NCI-H1417 treated with DMSO at 0.1 percent for 48 hours (cell line): ENCODE results near the gene ZNF189.

Source experiments
- DNase-seq: peaks from one replicate; lab custom pipeline; 2025; lab: John Stamatoyannopoulos, UW

Gene ZNF189

DNA sequence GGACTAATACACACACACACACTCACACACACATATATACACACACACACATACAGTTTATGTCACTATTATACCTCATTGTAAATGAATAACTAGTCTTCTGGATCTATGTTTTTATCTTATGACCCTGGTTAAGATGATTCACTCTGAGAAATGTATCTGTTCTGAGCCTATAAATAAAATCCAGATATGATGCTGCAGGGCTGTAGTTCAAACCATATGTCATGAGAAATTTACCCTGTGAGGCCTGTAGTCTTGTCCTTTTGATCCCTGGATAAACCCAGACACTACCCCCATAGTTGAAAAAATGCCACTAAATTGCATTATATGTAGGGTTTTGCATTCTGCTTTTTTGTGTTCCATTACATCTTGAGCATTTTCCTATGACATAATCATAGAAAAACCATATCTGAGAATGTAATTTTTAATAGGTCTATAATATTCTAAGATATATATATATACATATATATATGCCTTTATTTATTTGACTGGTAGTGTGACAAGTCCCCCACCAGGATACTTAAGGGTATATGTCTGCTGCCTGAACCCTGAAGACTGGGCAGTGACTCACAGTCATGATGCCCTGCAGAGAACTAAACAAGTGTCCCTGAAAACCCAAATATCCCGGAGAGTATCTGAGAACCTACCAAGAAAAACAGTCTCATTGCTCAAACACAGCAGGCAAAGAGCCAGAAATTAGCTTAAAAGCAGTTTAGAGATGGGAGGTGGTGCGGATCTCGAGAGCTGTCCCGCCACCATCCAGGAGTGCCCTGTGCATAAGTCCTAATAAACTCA, 55.3 kb downstream of the ZNF189 start:
- no peak for DNase-seq

DNA sequence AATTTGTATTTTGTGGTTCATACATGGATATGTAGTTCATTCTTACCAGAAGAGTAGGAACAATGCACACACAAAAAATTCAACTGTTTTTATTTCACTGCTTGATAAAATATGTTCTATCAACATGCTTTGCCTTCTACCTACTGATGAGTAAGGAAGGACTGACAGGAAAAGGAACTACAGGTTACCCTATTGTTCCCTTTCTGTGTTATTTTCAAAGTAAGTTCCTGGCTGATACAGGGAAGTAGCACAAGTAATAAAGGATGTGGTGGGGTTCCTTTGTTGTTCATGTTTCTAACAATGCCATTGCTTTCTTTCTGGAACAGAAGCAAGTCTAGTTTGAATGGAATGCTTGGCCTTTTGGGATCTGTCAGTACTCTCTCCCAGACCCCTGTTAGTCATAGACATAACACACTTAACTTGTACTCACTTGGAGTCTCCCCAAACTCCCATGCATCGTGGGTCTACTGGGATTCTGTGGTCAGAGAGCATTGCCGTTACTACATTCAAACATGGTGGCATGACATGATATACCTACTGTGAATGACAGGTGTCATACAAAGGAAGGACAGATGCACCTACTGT, 57.1 kb downstream of the ZNF189 start:
- DNase-seq = no peak

DNA sequence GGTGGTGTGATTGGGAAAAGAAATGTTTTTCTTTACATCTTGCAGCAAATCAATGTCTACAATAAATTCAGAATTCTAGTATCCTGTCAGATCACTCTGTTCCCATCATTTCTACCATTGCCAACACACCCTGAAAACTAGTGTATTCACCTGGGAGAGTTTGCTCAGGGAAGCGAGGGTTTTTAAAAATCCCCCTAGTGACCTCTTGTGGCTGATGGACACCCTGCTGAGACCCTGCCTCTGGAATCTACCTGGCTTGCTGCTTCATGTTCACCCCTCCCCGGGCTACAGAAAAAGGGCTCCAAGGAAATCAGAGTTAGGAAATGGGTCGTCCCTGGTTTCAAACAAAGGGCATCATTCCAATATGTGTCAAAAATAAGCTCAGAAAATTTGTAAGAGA, 58.4 kb downstream of the ZNF189 start:
- no peak for DNase-seq

GRCh38 chr9:101458963-101459631, 60.4 kb downstream of the ZNF189 start:
- peak; percentile 67 for DNase-seq
